Measurements from ENCODE around the gene PNPLA2.

Gene PNPLA2

GRCh38 chr11:870418-870817 is 51.7 kb downstream of the PNPLA2 start:
- no peak for DNase-seq
- Mint-ChIP-seq H3K4me1 (peaks cover 5% of the 10 kb centered on the region), H3K36me3 (ENCODE audit: low read depth) (peaks cover 15% of the 10 kb centered on the region), H3K9me3 (no peaks in the 10 kb centered on the region), H3K27ac (no peak overlapping the region), H3K4me3 (no peak overlapping the region), H3K27me3 (ENCODE audit: low read depth, poor library complexity) (no peaks in the 10 kb centered on the region)
- no peak for TF ChIP-seq CTCF (IDR thresholded peaks at IDR 0.05)

- no peak overlapping the region for H3K4me3 Mint-ChIP-seq
- no peak for DNase-seq
- peaks cover 5% of the 10 kb centered on the region for H3K4me1 Mint-ChIP-seq
- H3K27ac Mint-ChIP-seq, result no peak overlapping the region
- no peak for TF ChIP-seq CTCF (IDR thresholded peaks at IDR 0.05)
- H3K36me3 Mint-ChIP-seq (ENCODE audit: low read depth), result peaks cover 22% of the 10 kb centered on the region
- no peaks in the 10 kb centered on the region for H3K9me3 Mint-ChIP-seq
- no peaks in the 10 kb centered on the region for H3K27me3 Mint-ChIP-seq (ENCODE audit: low read depth, poor library complexity)
Observed at GRCh38 chr11:871472-871871, 52.8 kb downstream of the PNPLA2 start.

- no peak overlapping the region for H3K27ac Mint-ChIP-seq
- H3K4me1 Mint-ChIP-seq, result peaks cover 8% of the 10 kb centered on the region
- H3K36me3 Mint-ChIP-seq (ENCODE audit: low read depth), result peaks cover 28% of the 10 kb centered on the region
- no peak for TF ChIP-seq CTCF (IDR thresholded peaks at IDR 0.05)
- no peaks in the 10 kb centered on the region for H3K9me3 Mint-ChIP-seq
- H3K4me3 Mint-ChIP-seq, result no peak overlapping the region
- no peaks in the 10 kb centered on the region for H3K27me3 Mint-ChIP-seq (ENCODE audit: low read depth, poor library complexity)
- DNase-seq, result no peak
Observed at GRCh38 chr11:872799-873198, 54.1 kb downstream of the PNPLA2 start.

- Mint-ChIP-seq H3K4me1 (peaks cover 10% of the 10 kb centered on the region), H3K27ac (peak overlapping the region; percentile 66), H3K9me3 (no peaks in the 10 kb centered on the region), H3K4me3 (no peak overlapping the region), H3K27me3 (ENCODE audit: low read depth, poor library complexity) (no peaks in the 10 kb centered on the region), H3K36me3 (ENCODE audit: low read depth) (peaks cover 31% of the 10 kb centered on the region)
- TF ChIP-seq CTCF (IDR thresholded peaks at IDR 0.05), result no peak
- no peak for DNase-seq
Observed at GRCh38 chr11:873706-874105, 55.0 kb downstream of the PNPLA2 start.

Data from nephron progenitor cell (in vitro differentiated cells).